Stomach smooth muscle (tissue), 2 donors: ENCODE data around the gene RNF14.
"Not testable (repeated sequence)": the region's sequence is repeated elsewhere in the genome, so short reads cannot be mapped to it uniquely, and the experiment has no call there.

Source experiments
- H3K27ac ChIP-seq: one replicate; pipeline ENCODE4 v1.7.0; 2013; ENCODE audit warnings: mild to moderate bottlenecking, low read length, inconsistent platforms
- H3K27me3 ChIP-seq, 2 donors: one replicate each; pipeline ENCODE4 v1.7.0; 2013; ENCODE audit warnings: low read length in 2 of 2; ENCODE audit not compliant: insufficient read depth in 2 of 2, control insufficient read depth in 1 of 2
- H3K36me3 ChIP-seq, 2 donors: one replicate each; pipeline ENCODE4 v1.7.0; 2013; ENCODE audit warnings: low read length in 2 of 2; ENCODE audit not compliant: control insufficient read depth in 2 of 2, insufficient read depth in 2 of 2
- H3K4me1 ChIP-seq: one replicate; pipeline ENCODE4 v1.7.0; 2013; ENCODE audit warnings: low read length; ENCODE audit not compliant: control insufficient read depth, insufficient read depth
- H3K4me3 ChIP-seq, 2 donors: one replicate each; pipeline ENCODE4 v1.7.0; 2013; ENCODE audit warnings: low read length in 2 of 2
- H3K9ac ChIP-seq, 2 donors: one replicate each; pipeline ENCODE4 v1.7.0; 2013; ENCODE audit warnings: low read length in 2 of 2, mild to moderate bottlenecking in 1 of 2
- H3K9me3 ChIP-seq, 2 donors: one replicate each; pipeline ENCODE4 v1.7.0; 2013; ENCODE audit warnings: low read length in 2 of 2; ENCODE audit not compliant: control insufficient read depth in 2 of 2
- donor health status: healthy.
- donor health status: Pancreatic carcinoma.

RNF14 gene

DNA sequence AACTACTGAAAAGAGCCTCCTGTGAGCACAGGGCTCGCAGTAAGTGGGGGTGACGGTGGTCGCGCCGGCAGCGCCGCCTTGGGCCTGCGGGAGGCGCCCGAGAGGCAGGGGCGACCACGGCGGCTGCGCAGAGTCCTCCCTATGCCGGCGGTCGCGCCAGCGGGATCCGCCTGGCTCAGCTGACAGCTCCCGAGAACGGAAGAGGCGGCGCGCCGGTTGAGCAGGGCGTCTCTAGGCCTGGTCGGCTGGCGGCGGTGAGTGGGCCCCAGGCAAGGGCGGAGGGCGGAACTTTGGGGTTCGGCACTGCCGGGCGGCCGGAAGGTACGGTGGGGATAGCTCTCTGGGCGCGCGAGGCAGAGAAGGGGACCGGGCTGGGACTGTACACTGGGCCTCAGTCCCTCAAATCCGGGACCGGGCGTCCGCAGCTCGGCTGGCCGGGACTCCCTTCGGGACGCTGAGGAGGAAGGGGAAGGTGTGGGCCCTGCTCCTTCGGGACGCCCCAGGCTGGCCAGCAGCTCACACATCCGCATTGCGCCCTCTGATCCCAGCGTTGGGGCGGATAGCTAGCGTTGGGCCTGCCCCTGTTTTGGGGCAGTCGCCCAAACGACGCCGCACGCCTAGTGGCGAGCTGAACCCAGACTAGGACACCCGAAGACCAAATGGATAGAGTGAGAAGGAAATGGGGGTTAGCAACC lies at the start of gene RNF14:
RNF14 (plus strand) TSS at position 192 of the 695 bp plus-strand sequence. CDS start 4,484 bp downstream, outside the sequence.
- Histone ChIP-seq H3K27ac (peak within 1 kb of the TSS; percentile 92), H3K36me3 (peaks cover 4% of the 10 kb centered on the region in 2 donors), H3K9ac (peak within 1 kb of the TSS; percentile 95 to 99), H3K4me1 (peaks cover 15% of the 10 kb centered on the region), H3K27me3 (no peaks in the 10 kb centered on the region), H3K9me3 (no peaks in the 10 kb centered on the region), H3K4me3 (peak within 1 kb of the TSS; percentile 89 to 96)

GRCh38 chr5:141919218-141920119 lies 49.4 kb upstream of the RNF14 start:
- Histone ChIP-seq H3K9ac (no peak overlapping the region), H3K27me3 (peaks cover 0 to 8% of the 10 kb centered on the region in 2 donors), H3K4me1 (peaks cover 11% of the 10 kb centered on the region), H3K4me3 (no peak overlapping the region), H3K36me3 (no peaks in the 10 kb centered on the region), H3K9me3 (no peaks in the 10 kb centered on the region), H3K27ac (no peak overlapping the region)

DNA sequence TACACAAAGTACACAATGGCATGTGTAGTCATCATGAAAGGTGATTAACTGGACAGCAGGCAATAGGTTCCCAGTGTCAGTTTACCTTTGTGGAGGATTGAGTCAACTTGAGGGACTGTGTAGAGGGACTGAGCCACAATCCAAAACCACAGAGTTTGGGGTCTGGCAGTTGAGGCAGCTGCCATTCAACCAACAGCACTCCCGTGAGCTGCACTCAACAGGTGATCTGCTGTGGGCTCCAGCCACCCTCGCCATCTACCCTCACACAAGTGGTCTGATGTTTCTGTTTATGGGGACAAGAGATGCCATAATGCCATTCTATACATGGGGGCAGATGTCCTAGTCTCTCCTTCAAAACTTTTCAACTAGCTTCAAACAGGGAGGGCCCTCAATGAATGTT lies 48.1 kb upstream of the RNF14 start:
- Histone ChIP-seq H3K4me1 (peaks cover 12% of the 10 kb centered on the region), H3K4me3 (no peak overlapping the region), H3K9me3 (no peaks in the 10 kb centered on the region), H3K27ac (no peak overlapping the region), H3K36me3 (peaks cover 4% of the 10 kb centered on the region in 2 donors), H3K9ac (no peak overlapping the region), H3K27me3 (peaks cover 0 to 1% of the 10 kb centered on the region in 2 donors)

GRCh38 chr5:141922827-141923447 lies 46.0 kb upstream of the RNF14 start:
- Histone ChIP-seq H3K4me1 (peaks cover 12% of the 10 kb centered on the region), H3K4me3 (peak overlapping the region; percentile 80 to 89), H3K9ac (peak overlapping the region; percentile 98 to 99), H3K27ac (peak overlapping the region; percentile 98), H3K36me3 (peaks cover 19 to 21% of the 10 kb centered on the region in 2 donors)
- not testable (repeated sequence) for H3K9me3 ChIP-seq, H3K27me3 ChIP-seq

GRCh38 chr5:141923448-141924313 lies 45.2 kb upstream of the RNF14 start, which contains the start of gene DELE1:
DELE1 (plus strand) TSS chr5:141923871; CDS start chr5:141923942, 71 bp downstream.
- H3K4me1 ChIP-seq = peaks cover 12% of the 10 kb centered on the region
- H3K9me3 ChIP-seq = no peaks in the 10 kb centered on the region
- H3K27ac ChIP-seq = peak within 1 kb of the TSS; percentile 98
- peak within 1 kb of the TSS; percentile 80 to 89 for H3K4me3 ChIP-seq
- H3K27me3 ChIP-seq = no peaks in the 10 kb centered on the region
- peaks cover 26 to 29% of the 10 kb centered on the region in 2 donors for H3K36me3 ChIP-seq
- H3K9ac ChIP-seq = peak within 1 kb of the TSS; percentile 98 to 99

GRCh38 chr5:141926434-141926833 lies 42.5 kb upstream of the RNF14 start:
- H3K27ac ChIP-seq = no peak overlapping the region
- no peaks in the 10 kb centered on the region for H3K27me3 ChIP-seq
- peaks cover 12% of the 10 kb centered on the region for H3K4me1 ChIP-seq
- H3K9ac ChIP-seq = no peak overlapping the region
- no peak overlapping the region for H3K4me3 ChIP-seq
- H3K36me3 ChIP-seq = peaks cover 51 to 55% of the 10 kb centered on the region in 2 donors
- H3K9me3 ChIP-seq = no peaks in the 10 kb centered on the region

GRCh38 chr5:141928051-141928450 lies 40.9 kb upstream of the RNF14 start:
- Histone ChIP-seq H3K27me3 (no peaks in the 10 kb centered on the region), H3K9me3 (no peaks in the 10 kb centered on the region), H3K36me3 (peaks cover 64 to 67% of the 10 kb centered on the region in 2 donors), H3K27ac (no peak overlapping the region), H3K4me3 (no peak overlapping the region), H3K9ac (no peak overlapping the region), H3K4me1 (peaks cover 9% of the 10 kb centered on the region)

DNA sequence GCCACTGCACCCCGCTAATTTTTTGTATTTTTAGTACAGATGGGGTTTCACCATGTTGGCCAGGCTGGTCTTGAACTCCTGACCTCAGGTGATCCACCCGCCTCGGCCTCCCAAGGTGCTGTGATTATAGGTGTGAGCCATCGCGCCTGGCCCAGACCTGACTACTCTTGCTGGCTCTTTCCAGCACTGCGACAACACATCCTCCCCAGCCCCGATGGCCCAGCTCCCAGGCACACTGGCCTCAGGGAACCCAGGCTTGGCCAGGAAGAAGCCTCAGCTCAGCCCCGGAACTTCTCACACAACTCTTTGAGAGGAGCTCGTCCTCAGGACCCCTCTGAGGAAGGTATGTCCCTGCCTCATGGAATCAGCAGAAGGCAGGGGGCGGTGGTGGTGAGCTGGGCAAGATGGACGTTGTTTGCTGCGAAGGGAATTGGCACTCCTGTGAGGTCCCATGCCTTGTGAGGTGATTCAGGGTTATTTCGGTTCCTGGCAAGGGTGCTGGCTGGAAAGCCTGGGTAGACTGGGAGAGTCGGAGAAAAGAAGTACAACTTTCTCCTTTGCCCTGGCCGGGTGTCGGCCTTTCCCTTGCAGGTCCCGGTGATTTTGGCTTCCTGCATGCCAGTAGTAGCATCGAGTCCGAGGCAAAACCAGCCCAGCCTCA lies 39.4 kb upstream of the RNF14 start:
- Histone ChIP-seq H3K27ac (no peak overlapping the region), H3K4me3 (no peak overlapping the region), H3K9me3 (no peaks in the 10 kb centered on the region), H3K36me3 (peaks cover 72 to 74% of the 10 kb centered on the region in 2 donors), H3K9ac (no peak overlapping the region), H3K27me3 (no peaks in the 10 kb centered on the region), H3K4me1 (peaks cover under 1% of the 10 kb centered on the region)

DNA sequence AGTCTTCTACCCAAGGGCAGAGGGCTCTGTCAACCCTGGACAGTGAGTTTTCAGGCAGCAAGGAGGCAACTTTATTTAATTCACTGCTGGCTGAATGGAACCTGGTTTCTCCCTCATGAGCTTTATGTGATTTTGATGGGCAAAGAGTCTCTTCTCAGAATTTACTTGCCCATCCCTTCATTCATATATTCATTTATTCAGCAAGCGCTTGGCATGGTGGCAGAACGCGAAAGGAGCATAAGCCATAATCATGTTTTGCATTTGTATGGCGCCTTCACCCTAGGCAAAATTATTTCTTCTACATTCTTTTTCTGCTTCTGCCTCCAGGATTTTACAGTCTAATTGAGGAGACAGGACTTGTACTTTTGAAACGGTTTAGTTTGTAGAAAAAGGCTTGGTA lies 37.2 kb upstream of the RNF14 start:
- Histone ChIP-seq H3K4me1 (no peaks in the 10 kb centered on the region), H3K9ac (no peak overlapping the region), H3K9me3 (no peaks in the 10 kb centered on the region), H3K36me3 (peaks cover 82 to 85% of the 10 kb centered on the region in 2 donors), H3K4me3 (no peak overlapping the region), H3K27me3 (no peaks in the 10 kb centered on the region), H3K27ac (no peak overlapping the region)
